K562 (cell line): ENCODE data around the gene UNC5C.

ENCODE experiments used
- CTCF ChIP-seq, 3 experiments: IDR thresholded peaks in 2 of 3; conservative IDR thresholded peaks in 1 of 3; 2 replicates each; pipeline ENCODE4 v1.5.1; 2011 to 2012; ENCODE audit warnings: low read length in 3 of 3, mild to moderate bottlenecking in 3 of 3, control low read depth in 2 of 3, improper control_type of control experiment in 1 of 3, inconsistent platforms in 1 of 3, low read depth in 1 of 3, mixed read lengths in 1 of 3, moderate library complexity in 1 of 3; ENCODE audit not compliant: insufficient read depth in 2 of 3
- FOXK2 ChIP-seq, 2 experiments: fragments of 450-650 bp; IDR thresholded peaks in 1 of 2; conservative IDR thresholded peaks in 1 of 2; 2 replicates each; pipeline ENCODE4 v1.6.1; 2016; ENCODE audit warnings: low read depth in 2 of 2, mild to moderate bottlenecking in 1 of 2
- MAFK ChIP-seq: IDR thresholded peaks from 2 replicates; pipeline ENCODE4 v1.6.1; 2011; ENCODE audit warnings: low read length, improper control_type of control experiment
- MTA2 ChIP-seq: fragments of 450-650 bp; IDR thresholded peaks from 2 replicates; pipeline ENCODE4 v1.6.1; 2016; ENCODE audit warnings: low read depth
- POLR2A ChIP-seq: fragments of 450-650 bp; conservative IDR thresholded peaks from 2 replicates; pipeline ENCODE4 v1.6.1; 2016
- U2AF2 ChIP-seq: fragments of 200-400 bp; formaldehyde crosslinking; optimal IDR thresholded peaks from 2 replicates; pipeline ENCODE3; 2017; ENCODE audit warnings: low read depth, mild to moderate bottlenecking, low read length

GRCh38 chr4:95238554-95238953 lies 310.2 kb downstream of the UNC5C start:
- TF ChIP-seq MAFK = no peak
- TF ChIP-seq U2AF2 = no peak
- no peak for TF ChIP-seq CTCF (IDR thresholded peaks at IDR 0.05 in 2 of 3, conservative IDR thresholded peaks at IDR 0.05 in 1 of 3; ENCODE audit: insufficient read depth in 2 of 3, low read depth in 1 of 3, low read length in 3 of 3)
- no peak for TF ChIP-seq FOXK2 (conservative IDR thresholded peaks at IDR 0.05 in 1 of 2, IDR thresholded peaks at IDR 0.05 in 1 of 2; ENCODE audit: low read depth in 2 of 2)
- no peak for TF ChIP-seq POLR2A
- no peak for TF ChIP-seq MTA2
